Activated CD4-positive, CD25-positive, alpha-beta regulatory T cell (primary cell): Measurements from ENCODE around the gene MYOF.
A peak's percentile ranks its signal among the peaks of the same experiment; 100 is the strongest.
"Not testable (repeated sequence)": the region's sequence is repeated elsewhere in the genome, so short reads cannot be mapped to it uniquely, and the experiment has no call there.

Experiments used
- DNase-seq, 4 experiments: peaks; one replicate each; lab custom pipeline; 2025; lab: John Stamatoyannopoulos, UW

MYOF gene

DNA sequence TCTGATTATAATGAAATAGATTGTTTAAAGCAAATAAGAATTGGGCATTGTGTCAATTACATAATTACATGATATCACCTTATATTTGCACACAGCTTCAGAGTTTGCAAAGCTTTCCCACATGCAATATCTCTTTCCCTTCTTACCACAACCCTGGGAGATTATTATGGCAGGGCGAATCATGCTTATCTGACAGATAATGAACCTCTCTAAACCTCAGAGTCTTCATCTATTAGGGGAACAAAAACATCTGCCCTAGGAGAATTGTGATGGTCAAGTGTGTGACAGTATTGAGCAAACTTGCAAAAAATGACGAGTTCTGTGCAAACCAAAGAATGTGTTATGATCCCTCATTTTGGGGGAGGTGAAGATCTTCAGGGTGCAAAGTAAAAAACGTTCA, 90.0 kb downstream of the MYOF start:
- no peak for DNase-seq

DNA sequence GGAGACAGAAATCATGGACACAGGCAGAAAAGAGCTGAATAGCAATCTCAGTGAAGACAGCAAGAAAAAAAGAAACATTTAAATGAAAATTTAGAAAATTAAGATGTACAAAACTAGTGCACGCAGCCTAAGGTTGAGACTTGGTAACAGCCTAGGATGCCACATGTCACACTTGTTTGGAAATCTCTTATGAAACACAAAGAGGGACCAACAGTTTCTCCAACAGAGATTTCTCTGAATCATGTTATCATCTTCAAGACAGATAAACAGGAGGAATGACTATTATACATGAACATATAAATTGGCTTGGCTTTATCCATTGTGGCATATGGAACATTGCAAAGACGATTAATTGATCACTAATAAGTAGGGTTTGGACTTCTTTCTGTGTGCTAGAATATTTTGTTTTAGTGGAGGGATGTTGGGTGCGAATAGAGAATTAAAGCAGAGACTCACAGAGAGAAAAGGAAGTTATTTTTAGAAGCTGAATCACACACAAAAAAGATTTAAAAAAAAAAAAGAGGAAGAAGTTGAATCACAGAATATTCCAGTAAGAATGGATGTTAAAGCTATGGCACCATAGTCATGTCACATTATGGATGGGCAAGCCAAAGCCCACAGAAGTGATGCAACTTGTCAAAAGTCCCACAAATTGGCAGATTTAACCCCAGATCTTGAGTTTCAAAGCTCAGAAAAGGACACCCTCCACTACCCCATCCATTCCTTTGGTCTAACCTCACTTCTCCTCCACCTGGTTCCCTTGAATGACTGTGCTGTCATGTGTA, 91.6 kb downstream of the MYOF start:
- no peak for DNase-seq

DNA sequence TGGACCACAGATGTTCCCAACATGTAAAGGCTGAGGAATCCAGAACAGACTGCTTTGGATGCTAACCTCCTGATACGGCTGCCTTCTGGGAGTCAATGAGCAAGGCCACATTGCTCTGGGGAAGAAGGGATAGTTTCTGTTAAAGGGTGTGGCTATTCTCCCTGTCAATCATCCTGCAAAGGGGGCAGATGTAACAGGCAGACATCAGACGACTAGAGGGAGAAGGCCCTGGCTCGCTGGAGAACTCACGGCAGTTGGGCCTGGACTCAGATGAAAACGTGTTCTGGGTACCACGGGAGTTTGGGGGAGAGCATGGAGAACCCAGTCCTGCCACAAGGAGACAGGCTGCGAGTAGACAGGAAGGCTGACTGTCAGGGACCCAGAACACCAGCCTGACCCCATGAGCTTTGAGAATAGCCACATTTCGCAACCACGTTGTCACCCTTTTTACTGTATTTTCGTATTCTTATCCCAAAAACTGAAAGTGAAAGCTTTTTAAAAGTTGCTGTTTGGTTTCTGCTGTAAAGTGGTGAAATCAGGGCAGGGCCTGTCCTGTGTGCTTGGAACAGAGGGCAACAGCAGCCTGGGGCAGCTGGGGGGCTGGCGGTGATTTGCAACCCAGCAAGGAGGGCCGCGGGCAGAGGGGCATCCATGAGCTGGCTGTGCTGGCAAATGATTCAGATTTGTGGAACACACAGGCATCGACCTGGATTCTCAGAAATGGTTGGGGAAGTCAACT, 95.3 kb downstream of the MYOF start:
- no peak for DNase-seq

DNA sequence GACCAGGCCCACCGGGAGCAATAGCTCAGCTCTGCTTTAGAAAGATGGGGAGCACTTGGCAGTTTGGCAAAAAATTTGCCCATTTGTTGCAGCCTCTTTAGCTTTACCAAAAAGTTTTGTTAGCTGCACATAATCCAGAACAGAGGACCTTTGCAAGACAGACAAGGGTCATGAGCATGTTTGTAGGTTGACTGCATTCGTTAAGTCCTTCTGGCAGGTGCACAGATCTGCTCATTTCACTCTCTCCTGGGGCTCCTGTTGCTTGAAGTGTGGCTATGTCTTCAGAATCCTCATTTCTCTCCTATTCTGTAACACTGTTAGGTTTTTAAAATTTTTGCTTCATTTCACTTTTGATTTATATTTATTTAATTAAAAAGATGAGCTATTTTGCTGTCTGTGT, 96.8 kb downstream of the MYOF start:
- DNase-seq, result no peak

DNA sequence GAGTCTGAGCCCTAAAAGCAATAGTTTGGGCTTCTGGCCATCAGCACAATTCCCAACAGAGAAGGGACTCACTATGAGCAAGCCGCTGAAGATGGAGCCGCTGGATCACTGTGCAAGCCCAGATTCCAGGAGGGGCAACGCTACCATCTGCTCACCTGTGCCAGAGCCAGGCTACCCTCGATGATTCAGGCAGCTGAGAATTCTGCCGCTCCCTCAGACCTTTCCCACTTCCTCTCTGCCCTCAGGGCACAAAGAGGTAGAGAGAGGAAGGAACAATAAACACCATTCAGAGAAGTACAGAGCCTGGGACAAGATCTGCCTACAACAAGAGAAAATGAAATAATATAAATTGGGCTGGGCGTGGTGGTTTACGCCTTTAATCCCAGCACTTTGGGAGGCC, 98.1 kb downstream of the MYOF start:
- DNase-seq, result no peak

DNA sequence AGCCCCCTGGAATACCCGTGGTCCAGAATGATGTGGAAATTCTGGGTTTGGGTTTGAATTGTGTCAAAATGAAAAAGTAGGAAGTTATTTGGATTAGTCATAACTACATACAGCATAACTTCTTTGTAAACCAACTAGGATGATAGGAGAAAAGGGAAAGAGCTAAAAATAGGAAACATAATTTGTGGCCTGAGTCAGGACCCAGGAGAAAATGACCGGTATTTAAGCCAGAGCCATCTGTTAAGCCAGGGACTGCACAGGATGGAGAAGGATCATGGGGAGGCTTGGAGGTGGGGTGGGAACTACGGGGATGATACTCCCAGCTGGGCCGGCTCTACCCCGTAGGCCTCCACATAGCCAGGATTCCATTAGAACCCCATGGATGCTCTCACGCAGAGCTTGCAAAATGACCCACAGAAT, 98.6 kb downstream of the MYOF start:
- no peak for DNase-seq

DNA sequence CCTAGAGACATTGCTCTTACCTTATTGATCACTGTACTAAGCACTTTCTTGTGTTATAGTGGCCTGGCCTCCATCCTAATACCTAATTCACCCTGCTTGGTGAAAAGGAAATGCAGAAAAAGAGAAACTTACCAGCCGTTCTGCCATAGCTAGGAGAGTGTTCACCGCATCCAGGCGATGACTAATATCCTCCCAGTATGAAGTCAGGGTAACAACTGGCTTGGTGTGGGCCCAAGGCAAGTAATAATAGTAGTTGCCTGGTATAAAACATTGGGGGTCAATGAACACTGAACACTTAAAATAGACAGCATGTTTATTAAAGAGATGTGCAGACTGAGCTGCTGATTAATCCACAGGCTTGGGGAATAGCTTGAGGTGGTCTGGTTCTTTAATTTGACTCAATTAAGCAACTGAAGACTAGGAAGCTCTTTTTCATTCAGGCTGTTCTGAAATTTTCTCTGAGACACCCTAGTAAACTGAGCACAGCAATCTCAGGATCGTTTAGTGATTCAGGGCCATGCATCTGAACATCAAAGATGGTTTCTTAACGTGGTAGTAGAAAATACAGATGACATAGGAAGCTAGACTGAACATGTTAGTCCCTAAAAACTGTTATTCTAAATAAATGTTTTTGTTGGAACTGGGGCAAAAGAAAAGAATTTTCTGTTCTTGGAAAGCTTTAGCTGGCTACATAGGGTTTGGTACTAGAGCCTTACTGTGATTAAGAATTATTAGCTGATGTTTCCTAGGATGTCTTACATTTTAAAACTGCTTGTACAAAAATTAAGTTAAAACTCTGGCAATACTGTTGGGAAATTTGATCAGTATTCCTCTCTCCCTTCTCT, 102.2 kb downstream of the MYOF start:
- DNase-seq, result peak in 1 of 4 experiments; percentile 2

DNA sequence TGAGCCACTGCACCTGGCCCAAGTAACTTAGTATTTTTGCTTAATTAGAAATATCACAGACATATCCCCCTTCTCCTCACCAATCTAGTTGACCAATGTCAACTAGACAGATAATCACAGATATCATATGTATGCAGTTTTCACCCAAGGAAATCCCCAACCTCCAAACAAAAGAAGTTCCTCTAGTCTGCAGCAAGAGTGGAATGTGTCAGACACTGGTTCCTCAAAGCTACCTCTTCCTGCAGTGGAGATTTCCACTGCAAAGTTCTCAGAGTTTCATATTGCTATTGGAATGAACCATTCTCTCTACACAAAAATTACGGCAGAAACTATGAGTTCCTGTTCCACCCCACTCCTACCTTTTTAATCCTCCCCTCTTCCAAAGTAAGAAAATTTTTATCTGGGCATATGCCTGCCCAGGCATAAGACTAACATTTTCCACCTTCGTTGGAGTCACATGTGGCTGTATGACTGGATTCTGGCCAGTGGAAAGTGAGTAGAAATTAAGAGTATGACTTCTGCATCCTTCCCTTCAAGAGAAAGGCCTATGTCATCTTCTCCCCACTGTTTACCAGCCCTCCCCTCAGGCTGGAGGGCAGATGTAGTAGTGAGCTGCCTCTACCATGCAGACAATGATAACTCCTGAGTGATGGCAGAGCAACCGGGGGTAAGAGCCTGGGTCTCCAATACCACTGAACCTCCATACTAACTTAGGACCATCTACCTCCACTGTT, 103.0 kb downstream of the MYOF start:
- no peak for DNase-seq

DNA sequence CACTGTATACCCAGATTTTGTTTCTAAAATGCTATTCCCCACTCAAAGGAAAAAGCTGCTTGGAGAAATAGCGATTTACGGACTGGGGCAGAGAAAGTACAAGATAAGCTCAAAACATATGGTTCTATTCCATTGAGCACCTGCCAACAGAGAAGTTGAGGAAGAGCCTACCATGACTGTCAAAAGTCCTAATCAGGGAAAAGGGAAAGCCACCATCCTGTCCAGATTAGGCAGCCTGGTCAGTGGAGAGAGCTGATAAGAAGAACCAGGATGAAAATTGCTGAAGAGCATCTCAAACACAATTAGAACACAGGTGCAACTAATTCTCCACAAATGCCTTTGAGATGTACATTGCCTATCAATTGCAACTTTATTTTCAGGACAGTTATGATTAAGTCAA, 104.1 kb downstream of the MYOF start:
- no peak for DNase-seq

DNA sequence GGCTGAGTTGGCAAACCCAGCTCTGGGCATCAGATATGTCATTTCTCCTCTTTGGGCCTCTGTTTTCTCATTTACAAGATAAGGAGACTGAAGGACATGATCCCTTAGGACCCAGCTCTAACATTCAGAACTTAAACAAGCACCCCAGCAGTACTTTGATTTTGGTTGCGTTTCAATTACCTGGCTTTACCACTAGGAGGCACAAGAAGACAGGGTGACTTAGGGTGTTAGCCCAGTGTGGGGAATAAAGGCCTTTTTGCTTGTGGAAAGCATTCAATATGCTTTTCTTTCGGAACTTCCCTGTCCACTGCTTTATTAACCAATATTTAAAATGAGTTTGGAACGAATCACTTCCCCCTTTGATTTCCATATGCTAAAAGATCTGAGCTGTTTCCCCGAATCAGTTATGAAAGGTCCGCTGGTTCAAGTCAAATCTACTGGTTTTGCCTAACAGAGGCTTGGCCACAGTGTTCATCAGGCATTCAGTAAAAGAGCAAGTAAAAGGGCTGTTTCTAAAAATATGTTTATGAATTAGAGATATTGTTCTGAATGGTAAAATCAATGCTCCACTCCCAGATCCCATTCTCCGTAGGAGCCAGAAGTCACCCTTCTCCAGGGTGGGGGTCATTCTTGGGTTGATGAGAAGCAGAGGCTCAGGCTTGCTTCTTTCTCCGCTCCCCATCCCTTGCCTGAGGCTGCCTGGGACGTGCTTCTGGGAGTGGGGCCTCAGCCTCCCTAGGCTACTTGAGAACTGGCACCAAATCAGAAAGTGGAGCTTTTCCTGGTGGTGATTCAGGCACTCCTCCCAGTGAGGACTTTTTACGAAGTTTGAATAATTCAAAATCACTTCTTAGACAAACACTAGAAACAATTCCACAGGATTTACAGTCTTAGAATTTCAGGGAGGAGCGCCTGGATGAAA, 105.5 kb downstream of the MYOF start:
- DNase-seq, result peak in 2 of 4 experiments; percentile 1 to 7

DNA sequence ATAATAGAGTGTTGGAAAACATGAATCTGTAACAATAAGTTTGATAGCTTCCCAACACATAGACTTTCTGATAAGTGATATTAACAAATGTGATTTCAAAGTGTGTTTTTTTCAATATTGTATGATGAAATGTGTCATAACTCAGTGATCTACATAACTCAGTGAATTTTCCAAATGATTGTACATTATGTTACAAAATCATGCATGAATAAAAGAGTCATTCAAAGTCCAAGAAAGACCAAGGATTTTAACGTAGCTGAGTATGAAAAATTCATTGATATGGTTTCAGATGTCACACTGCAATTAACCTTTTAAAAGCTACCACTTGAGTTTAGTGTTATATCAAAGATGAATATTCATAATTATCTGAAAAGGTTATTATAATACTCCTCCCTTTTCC, 111.2 kb downstream of the MYOF start:
- no peak for DNase-seq

DNA sequence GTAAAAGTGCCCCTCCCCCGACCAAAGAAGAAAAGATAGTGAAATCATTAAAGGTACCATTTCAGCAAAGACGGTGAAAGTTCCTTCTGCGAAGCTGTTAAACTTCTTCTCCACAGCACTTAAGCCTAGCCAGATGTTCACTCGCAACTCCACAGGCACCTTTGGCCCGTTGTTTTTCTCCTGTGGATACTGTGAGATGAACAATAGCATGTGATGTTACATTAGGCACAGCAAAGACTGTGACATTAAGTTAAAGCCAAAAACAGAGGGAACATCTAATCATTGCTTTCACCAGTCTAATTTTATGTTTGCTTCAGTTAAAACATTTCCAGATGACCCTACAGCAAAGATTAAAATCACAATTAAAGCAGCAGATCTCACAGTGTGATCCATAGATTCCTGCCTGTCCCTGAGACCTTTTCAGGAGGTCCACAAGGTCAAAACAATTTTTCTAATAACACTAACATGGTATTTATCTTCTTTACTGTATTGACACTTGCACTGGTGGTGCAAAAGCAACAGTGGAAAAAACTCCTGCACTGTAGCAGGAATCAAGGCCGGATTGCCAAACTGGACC, 112.5 kb downstream of the MYOF start:
- DNase-seq, result no peak

DNA sequence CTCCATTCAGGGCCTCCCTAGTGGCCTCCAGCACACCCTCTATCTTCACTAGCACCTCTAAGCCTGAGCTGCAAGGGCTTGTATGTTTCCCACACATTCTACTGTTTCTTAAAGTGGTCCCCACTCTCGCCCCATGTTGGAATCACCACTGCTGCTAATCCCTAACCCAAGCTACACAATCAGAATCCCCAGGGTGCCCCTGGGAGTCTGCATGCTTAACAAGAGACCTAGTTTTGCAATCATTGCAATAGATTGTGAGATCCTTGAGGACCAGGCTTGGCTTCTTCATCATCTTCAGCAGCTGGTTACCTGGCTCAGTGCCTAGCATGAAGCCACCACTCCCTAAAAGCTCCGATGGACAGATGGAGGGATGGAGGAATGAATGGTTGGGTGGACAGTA, 113.9 kb downstream of the MYOF start:
- no peak for DNase-seq

DNA sequence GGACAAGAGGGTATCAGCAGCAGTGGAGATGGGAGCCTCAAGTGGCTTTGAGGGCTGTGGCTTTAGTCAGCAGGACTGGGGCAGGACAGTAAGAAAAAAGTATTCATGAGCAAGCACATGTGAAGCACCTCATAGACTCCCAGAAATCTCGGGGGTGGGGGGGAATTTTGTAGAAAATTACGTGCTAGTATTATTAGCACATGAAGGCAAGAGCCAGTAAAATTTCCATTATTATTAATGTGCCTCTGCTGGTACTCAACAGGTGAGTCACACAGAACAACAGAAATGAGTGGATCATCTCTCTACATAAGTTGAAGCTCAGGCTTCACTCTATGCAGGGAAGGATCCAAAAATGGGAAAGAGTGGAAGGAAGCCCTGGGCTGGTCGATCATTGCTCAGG, 114.5 kb downstream of the MYOF start:
- DNase-seq, result no peak

DNA sequence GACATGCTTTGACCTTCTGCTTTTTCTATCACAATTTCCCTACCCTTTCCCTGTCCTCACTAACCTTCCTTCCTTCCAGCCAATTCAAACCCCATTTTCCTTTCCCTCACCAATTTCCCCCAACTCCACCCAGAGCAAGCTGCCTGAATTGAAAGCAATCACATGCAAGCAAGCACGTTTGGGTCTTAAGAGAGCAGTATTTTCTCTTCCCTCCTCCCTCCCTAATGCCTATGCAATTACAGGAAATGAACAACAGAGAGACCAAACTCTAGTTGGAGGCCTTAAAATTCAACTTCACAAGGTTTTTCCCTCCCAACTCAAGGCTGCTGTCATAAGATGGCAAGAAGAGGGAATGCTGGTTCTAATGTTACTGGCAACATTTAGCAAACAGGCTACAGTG, 117.2 kb downstream of the MYOF start:
- DNase-seq, result no peak

DNA sequence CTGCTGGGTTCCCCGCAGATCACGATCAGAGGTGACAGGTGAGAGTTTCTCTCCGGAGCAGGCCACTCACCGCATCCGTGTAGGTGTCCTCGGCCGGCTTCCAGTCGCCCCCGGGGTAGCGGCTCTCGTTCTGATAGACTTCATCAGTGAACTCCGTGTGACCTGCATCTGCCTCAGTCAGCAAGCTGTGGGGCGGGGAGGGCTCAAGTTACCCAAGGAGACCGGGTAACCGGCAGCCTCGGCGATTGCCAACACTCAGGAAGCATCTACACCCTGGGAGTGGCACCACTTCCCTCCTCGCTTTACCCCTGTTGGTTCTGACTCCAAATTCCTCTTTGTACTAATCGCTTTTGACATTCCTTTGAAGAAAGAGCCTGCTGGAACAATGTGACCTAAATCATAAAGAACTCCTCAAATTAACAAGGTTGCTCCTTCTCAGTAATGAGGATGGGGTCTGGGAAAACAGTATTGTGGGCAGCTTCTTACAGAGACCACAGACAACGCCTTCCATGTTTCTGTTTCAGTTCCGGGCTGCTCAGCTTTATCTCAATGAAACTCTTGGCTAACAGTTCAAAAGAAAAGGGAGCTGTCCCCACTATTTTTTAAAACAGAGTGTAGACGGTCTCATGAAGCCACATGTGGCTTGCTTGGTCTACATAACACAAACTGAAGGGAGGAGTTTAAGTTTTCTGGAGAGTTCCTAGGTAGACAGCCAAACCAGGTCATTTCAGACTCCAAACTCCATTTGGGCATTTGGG, 118.1 kb downstream of the MYOF start:
- DNase-seq, result no peak

DNA sequence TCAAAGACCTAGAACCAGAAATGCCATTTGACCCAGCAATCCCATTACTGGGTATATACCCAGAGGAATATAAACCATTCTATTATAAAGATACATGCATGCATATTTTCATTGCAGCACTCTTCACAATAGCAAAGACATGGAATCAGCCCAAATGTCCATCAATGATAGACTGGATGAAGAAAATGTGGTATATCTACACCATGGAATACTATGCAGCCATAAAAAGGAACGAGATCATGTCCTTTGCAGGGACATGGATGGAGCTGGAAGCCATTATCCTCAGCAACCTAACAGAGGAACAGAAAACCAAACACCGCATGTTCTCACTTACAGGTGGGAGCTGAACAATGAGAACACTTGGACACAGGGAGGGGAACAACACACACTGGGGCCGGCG, 123.7 kb downstream of the MYOF start:
- not testable (repeated sequence) for DNase-seq

DNA sequence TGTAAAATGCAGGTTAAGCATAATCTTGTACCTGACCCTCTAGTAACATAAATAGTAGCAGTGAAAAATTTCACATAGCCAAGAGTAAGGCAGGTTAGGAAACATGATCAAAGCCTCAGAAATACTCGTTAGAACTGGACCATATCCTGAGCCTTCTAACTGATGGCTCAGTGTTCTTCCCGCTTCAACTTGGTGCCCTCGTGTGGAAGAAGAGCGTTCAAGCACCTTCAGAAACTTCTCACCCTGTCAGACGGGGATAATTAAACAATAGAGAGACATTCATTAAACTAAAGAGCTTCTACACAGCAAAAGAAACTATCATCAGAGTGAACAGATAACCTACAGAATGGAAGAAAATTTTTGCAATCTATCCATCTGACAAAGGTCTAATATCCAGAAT, 124.5 kb downstream of the MYOF start:
- no peak for DNase-seq

DNA sequence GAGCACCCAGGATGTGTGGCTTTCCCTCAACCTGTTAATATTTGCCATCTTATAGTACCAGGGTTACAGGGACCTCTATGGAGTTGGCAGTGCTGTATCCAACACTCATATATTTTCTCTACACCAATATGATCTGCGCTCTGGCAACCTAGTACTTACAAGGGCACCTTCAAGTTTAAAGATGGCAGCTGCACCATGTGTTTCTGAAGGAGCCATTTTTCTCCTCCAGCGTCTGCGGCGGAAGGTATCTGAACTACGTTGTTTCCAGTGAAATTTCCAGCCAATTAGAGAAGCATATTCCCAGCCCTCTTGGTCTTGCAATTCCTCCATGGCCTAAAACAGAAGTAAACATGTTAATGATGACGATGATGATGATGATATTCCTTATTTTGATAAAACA, 125.6 kb downstream of the MYOF start:
- DNase-seq, result no peak
